Measurements from ENCODE around the gene GADD45B.
"Not testable (repeated sequence)": the region's sequence is repeated elsewhere in the genome, so short reads cannot be mapped to it uniquely, and the experiment has no call there.

GADD45B gene

GRCh38 chr19:2469102-2469914, 6.6 kb upstream of the GADD45B start:
- peak in 1 of 3 experiments; percentile 51 for DNase-seq (ENCODE audit: low read depth in 3 of 3)

- DNase-seq (ENCODE audit: low read depth in 3 of 3), result not testable (repeated sequence)
Observed at GRCh38 chr19:2469915-2470200, 6.1 kb upstream of the GADD45B start.

GRCh38 chr19:2474232-2475017, 1.5 kb upstream of the GADD45B start:
- DNase-seq (ENCODE audit: low read depth in 3 of 3), result peak; percentile 81 to 89 (median 85)

- peak in 1 of 3 experiments; percentile 75 for DNase-seq (ENCODE audit: low read depth in 3 of 3)
Observed at GRCh38 chr19:2475018-2475701, 767 bp upstream of the GADD45B start.

- DNase-seq (ENCODE audit: low read depth in 3 of 3), result peak in 1 of 3 experiments; percentile 77
Observed at GRCh38 chr19:2476451-2477140, 669 bp downstream of the GADD45B start.

GRCh38 chr19:2477141-2477710, 1.3 kb downstream of the GADD45B start:
- DNase-seq (ENCODE audit: low read depth in 3 of 3), result no peak

GRCh38 chr19:2477732-2478191, 1.8 kb downstream of the GADD45B start:
- no peak for DNase-seq (ENCODE audit: low read depth in 3 of 3)

- peak in 1 of 3 experiments; percentile 41 for DNase-seq (ENCODE audit: low read depth in 3 of 3)
Observed at GRCh38 chr19:2478278-2478755, 2.4 kb downstream of the GADD45B start.

GRCh38 chr19:2478756-2479555, 3.0 kb downstream of the GADD45B start:
- peak in 1 of 3 experiments; percentile 68 for DNase-seq (ENCODE audit: low read depth in 3 of 3)

GRCh38 chr19:2479556-2480194, 3.7 kb downstream of the GADD45B start:
- DNase-seq (ENCODE audit: low read depth in 3 of 3), result no peak

GRCh38 chr19:2481466-2481865, 5.5 kb downstream of the GADD45B start:
- no peak for DNase-seq (ENCODE audit: low read depth in 3 of 3)

GRCh38 chr19:2482354-2483038, 6.6 kb downstream of the GADD45B start:
- DNase-seq (ENCODE audit: low read depth in 3 of 3), result no peak

GRCh38 chr19:2483084-2483483, 7.2 kb downstream of the GADD45B start:
- DNase-seq (ENCODE audit: low read depth in 3 of 3), result no peak

- DNase-seq (ENCODE audit: low read depth in 3 of 3), result no peak
Observed at GRCh38 chr19:2483484-2484151, 7.7 kb downstream of the GADD45B start.

- DNase-seq (ENCODE audit: low read depth in 3 of 3), result no peak
Observed at GRCh38 chr19:2484178-2484937, 8.4 kb downstream of the GADD45B start.

- DNase-seq (ENCODE audit: low read depth in 3 of 3), result no peak
Observed at GRCh38 chr19:2485428-2485827, 9.5 kb downstream of the GADD45B start.

- DNase-seq (ENCODE audit: low read depth in 3 of 3), result no peak
Observed at GRCh38 chr19:2487090-2487489, 11.2 kb downstream of the GADD45B start.

- DNase-seq (ENCODE audit: low read depth in 3 of 3), result no peak
Observed at GRCh38 chr19:2487842-2488241, 11.9 kb downstream of the GADD45B start.

Measured in stimulated activated CD4-positive, alpha-beta T cell treated with anti-CD3 and anti-CD28 coated beads, TNF-alpha, amount 100 ng/mL, for 24 hours (primary cell).